Prostate gland (tissue), 2 donors: ENCODE measurements around the gene RAB43.

Experiments
- POLR2A ChIP-seq: fragments of 450-650 bp; IDR thresholded peaks from one replicate; pipeline ENCODE4 v1.6.1; 2016; ENCODE audit warnings: antibody characterized with exemption, mild to moderate bottlenecking
- POLR2AphosphoS5 ChIP-seq: sonication (generic); formaldehyde crosslinking; IDR thresholded peaks from one replicate; pipeline ENCODE4 v1.6.1; 2017; ENCODE audit warnings: antibody characterized with exemption
- TF ChIP-seq, protein P1 (sequence below), 4 experiments: fragments of 200-600 bp in 2 of 4; fragments of 450-650 bp in 2 of 4; sonication (generic) in 2 of 4; IDR thresholded peaks; 1 replicate in 3 of 4; 2 replicates in 1 of 4; pipeline ENCODE4 v1.5.1; 2016 to 2019; ENCODE audit warnings: antibody characterized with exemption in 4 of 4, mild to moderate bottlenecking in 2 of 4, moderate library complexity in 2 of 4

DNA sequence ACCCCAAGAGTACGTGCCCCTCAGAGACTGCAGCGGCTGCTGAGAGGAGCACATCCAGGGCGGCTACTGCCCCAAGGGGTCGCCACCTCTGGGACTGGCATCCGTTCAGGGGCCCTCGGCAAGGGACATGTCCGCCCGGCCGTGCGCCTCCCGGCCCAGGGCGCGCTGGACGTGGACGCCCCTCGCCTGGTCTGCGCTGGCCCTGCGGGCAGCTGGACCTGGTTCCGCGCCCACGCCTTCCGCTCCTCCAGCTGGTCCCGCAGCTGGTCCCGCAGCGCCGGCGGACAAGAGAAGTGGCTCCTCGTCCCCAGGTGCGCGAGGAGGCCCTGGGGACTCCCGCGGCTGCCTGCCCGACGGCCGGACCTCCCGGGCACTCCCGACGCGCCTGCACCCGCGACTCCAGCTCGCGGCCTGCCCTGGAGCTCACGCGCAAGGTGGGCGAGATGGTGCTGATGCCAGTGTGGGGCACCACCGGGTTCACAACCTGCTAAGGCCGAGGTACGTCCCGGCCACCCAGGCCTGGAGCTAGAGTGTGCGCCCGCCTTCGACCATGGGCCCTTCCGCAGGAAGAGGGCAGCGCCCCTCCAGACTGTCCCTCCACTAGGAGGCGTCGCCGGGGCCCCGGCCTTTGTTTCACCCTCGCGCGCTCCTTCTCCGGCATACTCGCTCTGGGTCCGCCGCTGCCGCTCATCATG is 75.4 kb downstream of the RAB43 start:
- no peak for TF ChIP-seq POLR2A
- TF ChIP-seq, protein P1, sequence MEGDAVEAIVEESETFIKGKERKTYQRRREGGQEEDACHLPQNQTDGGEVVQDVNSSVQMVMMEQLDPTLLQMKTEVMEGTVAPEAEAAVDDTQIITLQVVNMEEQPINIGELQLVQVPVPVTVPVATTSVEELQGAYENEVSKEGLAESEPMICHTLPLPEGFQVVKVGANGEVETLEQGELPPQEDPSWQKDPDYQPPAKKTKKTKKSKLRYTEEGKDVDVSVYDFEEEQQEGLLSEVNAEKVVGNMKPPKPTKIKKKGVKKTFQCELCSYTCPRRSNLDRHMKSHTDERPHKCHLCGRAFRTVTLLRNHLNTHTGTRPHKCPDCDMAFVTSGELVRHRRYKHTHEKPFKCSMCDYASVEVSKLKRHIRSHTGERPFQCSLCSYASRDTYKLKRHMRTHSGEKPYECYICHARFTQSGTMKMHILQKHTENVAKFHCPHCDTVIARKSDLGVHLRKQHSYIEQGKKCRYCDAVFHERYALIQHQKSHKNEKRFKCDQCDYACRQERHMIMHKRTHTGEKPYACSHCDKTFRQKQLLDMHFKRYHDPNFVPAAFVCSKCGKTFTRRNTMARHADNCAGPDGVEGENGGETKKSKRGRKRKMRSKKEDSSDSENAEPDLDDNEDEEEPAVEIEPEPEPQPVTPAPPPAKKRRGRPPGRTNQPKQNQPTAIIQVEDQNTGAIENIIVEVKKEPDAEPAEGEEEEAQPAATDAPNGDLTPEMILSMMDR (IDR thresholded peaks at IDR 0.05): no peak
- no peak for TF ChIP-seq POLR2AphosphoS5
